Stimulated activated CD4-positive, alpha-beta T cell treated with anti-CD3 and anti-CD28 coated beads, Interleukin-12 subunit alpha, Interleukin-12 subunit beta, amount 100 ng/mL, for 24 hours (primary cell): ENCODE results near the gene IMPA2.
"Not testable (repeated sequence)": the region's sequence is repeated elsewhere in the genome, so short reads cannot be mapped to it uniquely, and the experiment has no call there.

Experiments
- DNase-seq, 2 experiments: peaks; one replicate each; pipeline ENCODE4 v3.0.0-alpha.2; 2020; ENCODE audit warnings: low read depth in 2 of 2

The IMPA2 gene

DNA sequence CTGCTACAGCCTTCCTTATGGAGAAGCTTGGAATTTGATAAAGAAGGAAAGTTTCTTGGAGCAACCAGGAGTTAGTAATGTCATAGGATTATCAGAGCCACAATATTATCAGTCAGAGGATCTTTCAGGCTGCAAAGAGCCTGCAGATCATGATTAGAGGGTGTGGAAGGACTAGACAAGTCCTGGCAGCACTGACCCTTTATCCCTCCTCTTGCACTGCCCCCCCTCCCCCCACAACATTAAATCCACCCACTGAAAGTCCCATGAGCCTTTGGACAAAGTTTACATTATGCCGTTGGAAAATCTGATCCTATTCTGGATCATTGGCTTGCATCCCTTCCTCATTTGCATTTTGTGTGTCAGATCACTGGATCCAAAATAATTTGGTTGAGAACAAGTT is 18.7 kb upstream of the IMPA2 start:
- DNase-seq: no peak

- DNase-seq: no peak
These were observed 17.3 kb upstream of the IMPA2 start for GRCh38 chr18:11963991-11964484.

- no peak for DNase-seq
These were observed 11.1 kb upstream of the IMPA2 start for GRCh38 chr18:11969904-11970835.

- not testable (repeated sequence) for DNase-seq
These were observed 10.5 kb upstream of the IMPA2 start for GRCh38 chr18:11970836-11971226.

GRCh38 chr18:11972371-11973174 is 8.7 kb upstream of the IMPA2 start:
- no peak for DNase-seq

DNA sequence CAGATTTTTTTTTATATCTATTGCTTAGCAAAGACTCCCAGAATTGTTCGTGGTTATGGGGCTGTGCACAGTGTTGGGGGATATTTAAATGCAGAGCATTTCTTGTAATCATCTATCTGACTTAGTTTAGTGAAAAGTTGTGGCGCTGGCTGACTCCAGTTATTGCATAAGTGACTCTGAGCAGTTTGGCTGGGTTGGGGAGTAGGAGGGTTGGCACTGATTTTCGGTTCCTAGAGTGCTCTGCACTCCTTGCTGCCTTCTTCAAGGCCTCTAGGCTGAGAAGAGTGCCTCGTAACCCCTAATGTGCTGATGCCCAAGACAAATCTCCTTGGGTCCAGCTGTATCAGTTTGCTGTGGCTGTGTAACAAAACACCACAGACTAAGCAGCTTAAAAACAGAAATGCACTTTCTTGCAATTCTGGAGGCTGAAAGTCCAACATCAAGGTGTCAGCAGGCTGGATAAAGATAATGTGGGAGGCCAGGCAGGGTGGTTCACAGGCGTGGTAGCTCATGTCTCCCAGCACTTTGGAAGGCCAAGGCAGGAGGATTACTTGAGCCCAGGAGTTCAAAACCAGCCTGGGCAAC is 6.5 kb upstream of the IMPA2 start:
- DNase-seq: no peak

GRCh38 chr18:11975723-11976122 is 5.6 kb upstream of the IMPA2 start:
- no peak for DNase-seq

GRCh38 chr18:11976315-11977152 is 4.8 kb upstream of the IMPA2 start:
- DNase-seq: no peak

DNA sequence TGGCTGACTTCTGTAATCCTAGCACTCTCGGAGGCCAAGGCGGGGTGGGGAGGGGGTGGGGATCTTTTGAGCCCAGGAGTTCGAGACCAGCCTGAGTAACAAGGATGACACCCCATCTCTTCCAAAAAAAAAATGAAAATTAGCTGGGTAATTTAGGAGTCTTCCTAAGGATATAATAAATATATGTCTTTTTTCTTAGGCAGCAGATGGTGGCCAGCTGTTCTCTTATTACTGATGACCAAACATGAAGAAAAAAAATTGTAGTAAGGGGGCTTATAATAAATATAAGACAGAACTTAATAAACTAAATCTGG is 4.2 kb upstream of the IMPA2 start:
- no peak for DNase-seq

DNA sequence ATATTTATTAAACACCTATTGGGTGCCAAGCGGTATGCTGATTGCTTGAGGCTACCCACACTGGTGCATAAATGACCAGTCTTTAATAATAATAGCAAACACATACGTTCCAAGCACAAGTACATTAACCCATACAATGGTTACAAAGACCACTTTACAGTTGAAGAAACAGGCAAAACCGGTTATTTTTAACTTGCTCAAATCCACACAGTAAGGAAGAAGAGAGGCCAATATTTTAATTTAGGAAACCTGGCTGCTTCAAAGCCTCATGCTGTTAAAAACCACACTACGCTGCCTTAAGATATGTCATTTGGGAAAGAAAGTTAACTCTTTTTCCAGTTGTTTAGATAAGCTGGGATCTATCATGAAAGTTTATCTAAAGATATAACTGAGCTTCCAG is 2.4 kb upstream of the IMPA2 start:
- DNase-seq: no peak

GRCh38 chr18:11980163-11980493 is 1.2 kb upstream of the IMPA2 start:
- DNase-seq: no peak

- peak; percentile 96 to 97 for DNase-seq
These were observed 664 bp upstream of the IMPA2 start for GRCh38 chr18:11980494-11981191.

DNA sequence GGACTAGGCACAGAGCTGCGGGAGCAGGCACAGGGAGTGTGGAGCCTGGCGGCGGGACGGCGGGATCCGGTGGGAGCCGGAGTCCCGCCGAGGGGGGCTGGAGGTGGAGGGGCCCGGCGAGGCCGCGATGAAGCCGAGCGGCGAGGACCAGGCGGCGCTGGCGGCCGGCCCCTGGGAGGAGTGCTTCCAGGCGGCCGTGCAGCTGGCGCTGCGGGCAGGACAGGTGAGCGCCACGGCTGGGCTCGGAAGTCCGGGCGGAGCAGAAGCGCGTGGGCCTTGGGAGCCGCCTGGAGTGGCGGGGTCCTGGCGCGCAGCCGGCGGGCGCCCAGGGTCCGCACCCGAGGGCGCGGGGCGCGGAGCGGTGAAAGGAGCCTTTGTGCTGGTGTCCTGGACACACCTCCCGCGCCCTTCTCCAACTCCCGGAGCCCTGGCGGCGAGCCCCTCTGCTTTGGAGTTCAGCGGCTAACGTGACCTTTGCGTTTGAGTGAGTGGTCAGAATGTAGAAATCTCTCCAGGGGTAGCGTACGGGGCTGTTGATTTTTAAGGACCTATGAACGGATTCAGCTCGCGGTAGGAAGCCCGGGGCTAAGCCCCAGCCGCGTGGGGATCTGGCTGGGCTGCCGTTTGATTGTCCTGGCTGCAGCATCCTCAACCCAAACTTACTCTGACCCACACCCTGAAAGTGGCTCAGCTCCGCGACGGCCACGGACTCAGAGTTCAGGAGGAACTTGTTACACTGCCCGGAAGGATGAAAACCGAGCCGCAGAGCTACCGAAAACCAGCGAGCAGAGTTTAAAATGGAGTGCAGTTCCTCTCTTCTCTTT is 448 bp downstream of the IMPA2 start:
- peak in 1 of 2 experiments; percentile 14 for DNase-seq

DNA sequence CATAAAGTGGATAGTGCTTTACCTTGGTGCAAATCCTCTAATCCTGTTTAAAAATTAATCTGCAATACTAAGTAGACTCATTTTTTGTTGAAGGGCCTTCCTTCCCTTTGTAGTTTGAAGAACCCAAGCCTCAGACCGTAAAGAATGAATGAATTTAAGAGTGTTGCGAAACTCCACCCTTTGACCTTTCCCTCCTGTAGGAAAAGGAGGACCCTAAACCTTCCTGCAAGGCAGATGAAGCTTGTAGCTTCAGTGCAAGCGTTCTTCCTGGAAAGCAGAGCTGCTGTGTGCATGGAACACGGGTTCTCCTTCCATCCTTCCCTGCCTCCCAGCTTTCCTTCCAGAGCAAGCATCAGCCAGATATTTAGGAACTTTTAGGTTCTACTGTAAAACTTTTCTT is 1.7 kb downstream of the IMPA2 start:
- DNase-seq: no peak

GRCh38 chr18:11983592-11983991 is 2.3 kb downstream of the IMPA2 start:
- DNase-seq: no peak

DNA sequence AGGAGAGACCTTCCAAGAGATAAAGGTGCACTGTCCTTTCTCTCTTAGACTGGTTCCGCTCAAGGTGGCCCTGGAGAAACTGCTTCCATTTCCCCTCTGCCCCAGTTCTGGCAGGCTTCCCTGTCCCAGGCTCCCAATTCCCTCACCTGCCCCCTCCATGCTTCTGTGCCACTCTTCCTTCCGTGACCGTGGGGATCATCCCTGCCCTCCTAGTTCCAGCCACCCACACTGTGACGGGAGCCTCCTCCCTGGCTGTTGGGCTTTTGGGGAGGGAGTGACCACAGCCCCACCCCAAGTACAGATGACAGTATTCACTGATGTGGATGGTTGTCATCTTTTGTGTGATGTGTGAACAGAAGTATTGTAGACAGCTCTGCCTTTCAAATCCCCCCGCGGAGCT is 2.8 kb downstream of the IMPA2 start:
- no peak for DNase-seq

- DNase-seq: no peak
These were observed 4.3 kb downstream of the IMPA2 start for GRCh38 chr18:11985586-11985985.

DNA sequence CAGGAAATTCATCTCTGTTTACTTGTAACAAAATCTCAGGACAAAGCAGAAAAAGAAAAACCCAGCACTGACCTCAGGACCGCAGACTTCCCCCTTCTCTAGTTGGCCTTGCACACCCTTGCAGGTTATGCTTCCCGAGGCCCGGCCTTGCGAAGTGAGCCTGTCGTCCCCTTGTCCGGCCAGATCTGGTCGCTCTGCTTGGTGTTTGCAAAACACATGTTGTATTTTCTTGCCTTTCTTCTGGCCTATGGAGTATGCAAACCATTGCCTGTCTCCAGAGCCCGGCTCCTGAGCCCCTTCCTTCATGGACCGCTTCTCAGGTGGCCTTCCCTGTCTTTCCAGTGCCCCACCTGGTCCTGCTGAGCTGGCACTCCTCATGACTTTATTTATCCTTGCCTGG is 4.8 kb downstream of the IMPA2 start:
- no peak for DNase-seq

GRCh38 chr18:11987527-11987926 is 6.2 kb downstream of the IMPA2 start:
- DNase-seq: no peak

- no peak for DNase-seq
These were observed 7.9 kb downstream of the IMPA2 start for GRCh38 chr18:11989174-11989573.
